Vagina (tissue), 2 donors: ENCODE data around the gene NKPD1.

Experiments used
- POLR2A ChIP-seq, 2 donors: fragments of 450-650 bp; IDR thresholded peaks; one replicate each; pipeline ENCODE4 v1.6.1; 2017; ENCODE audit warnings: antibody characterized with exemption in 2 of 2, mild to moderate bottlenecking in 2 of 2, moderate library complexity in 2 of 2
- POLR2AphosphoS5 ChIP-seq, 2 donors: sonication (generic); formaldehyde crosslinking; IDR thresholded peaks; one replicate each; pipeline ENCODE4 v1.9.0; 2017; ENCODE audit warnings: antibody characterized with exemption in 2 of 2, mild to moderate bottlenecking in 2 of 2, low read depth in 1 of 2; ENCODE audit not compliant: insufficient read depth in 1 of 2
- TF ChIP-seq, protein P1 (sequence below), 3 experiments: fragments of 450-650 bp in 2 of 3; fragments of 200-600 bp in 1 of 3; sonication (generic) in 1 of 3; IDR thresholded peaks; one replicate each; pipeline ENCODE4 v1.5.1; 2017 to 2019; ENCODE audit warnings: antibody characterized with exemption in 3 of 3, mild to moderate bottlenecking in 2 of 3, moderate library complexity in 2 of 3

DNA sequence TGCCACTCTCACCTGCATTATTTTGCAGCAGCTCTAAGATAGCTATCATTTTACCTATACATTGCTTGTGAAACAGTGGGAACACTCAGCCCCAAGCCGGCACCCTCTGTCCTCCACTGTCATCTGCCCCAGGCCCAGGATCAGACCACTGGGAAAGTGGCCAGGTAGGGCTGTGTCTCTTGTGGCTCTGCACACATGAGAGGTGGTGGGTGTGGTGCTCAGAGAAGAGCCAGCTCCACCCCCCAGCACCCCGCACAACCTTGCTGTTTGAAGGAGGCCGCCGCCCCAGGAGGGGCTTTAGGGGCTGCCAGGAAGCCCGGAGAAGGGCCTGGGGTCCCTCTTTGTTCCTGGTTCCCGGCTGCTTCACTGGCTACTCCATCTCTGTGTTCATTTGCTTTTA is 41.2 kb downstream of the NKPD1 start:
- TF ChIP-seq, protein P1, sequence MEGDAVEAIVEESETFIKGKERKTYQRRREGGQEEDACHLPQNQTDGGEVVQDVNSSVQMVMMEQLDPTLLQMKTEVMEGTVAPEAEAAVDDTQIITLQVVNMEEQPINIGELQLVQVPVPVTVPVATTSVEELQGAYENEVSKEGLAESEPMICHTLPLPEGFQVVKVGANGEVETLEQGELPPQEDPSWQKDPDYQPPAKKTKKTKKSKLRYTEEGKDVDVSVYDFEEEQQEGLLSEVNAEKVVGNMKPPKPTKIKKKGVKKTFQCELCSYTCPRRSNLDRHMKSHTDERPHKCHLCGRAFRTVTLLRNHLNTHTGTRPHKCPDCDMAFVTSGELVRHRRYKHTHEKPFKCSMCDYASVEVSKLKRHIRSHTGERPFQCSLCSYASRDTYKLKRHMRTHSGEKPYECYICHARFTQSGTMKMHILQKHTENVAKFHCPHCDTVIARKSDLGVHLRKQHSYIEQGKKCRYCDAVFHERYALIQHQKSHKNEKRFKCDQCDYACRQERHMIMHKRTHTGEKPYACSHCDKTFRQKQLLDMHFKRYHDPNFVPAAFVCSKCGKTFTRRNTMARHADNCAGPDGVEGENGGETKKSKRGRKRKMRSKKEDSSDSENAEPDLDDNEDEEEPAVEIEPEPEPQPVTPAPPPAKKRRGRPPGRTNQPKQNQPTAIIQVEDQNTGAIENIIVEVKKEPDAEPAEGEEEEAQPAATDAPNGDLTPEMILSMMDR (IDR thresholded peaks at IDR 0.05): no peak
- no peak for TF ChIP-seq POLR2A (IDR thresholded peaks at IDR 0.05)
- no peak for TF ChIP-seq POLR2AphosphoS5 (IDR thresholded peaks at IDR 0.05; ENCODE audit: insufficient read depth in 1 of 2, low read depth in 1 of 2)
